WTC11 (cell line): Measurements from ENCODE around the gene SSTR5.

ENCODE experiments used
- EMX1 ChIP-seq: fragments of 250-450 bp; sonication (Bioruptor Pico); IDR thresholded peaks from 2 replicates; pipeline ENCODE4 v1.8.0; 2021; ENCODE audit warnings: mild to moderate bottlenecking
- NR3C1 ChIP-seq: sonication (generic); formaldehyde crosslinking; conservative IDR thresholded peaks from 2 replicates; pipeline ENCODE4 v1.8.1; 2023; ENCODE audit warnings: low read depth, mild to moderate bottlenecking, missing genetic modification reagents
- USF2 ChIP-seq: sonication (generic); formaldehyde crosslinking; IDR thresholded peaks from 2 replicates; pipeline ENCODE4 v1.8.1; 2023; ENCODE audit warnings: mild to moderate bottlenecking, missing genetic modification reagents, moderate library complexity
- ZNF512 ChIP-seq: sonication (generic); formaldehyde crosslinking; IDR thresholded peaks from 2 replicates; pipeline ENCODE4 v1.8.1; 2022; ENCODE audit warnings: missing genetic modification reagents, borderline replicate concordance
- TF ChIP-seq, protein P1 (sequence below): fragments of 200-600 bp; IDR thresholded peaks from 2 replicates; pipeline ENCODE4 v1.8.0; 2022; ENCODE audit warnings: antibody characterized with exemption
- TF ChIP-seq, protein P2 (sequence below): sonication (generic); formaldehyde crosslinking; IDR thresholded peaks from 2 replicates; pipeline ENCODE4 v1.8.0; 2023; ENCODE audit warnings: missing genetic modification reagents

GRCh38 chr16:1109648-1110047 lies 37.1 kb downstream of the SSTR5 start:
- TF ChIP-seq, protein P1, sequence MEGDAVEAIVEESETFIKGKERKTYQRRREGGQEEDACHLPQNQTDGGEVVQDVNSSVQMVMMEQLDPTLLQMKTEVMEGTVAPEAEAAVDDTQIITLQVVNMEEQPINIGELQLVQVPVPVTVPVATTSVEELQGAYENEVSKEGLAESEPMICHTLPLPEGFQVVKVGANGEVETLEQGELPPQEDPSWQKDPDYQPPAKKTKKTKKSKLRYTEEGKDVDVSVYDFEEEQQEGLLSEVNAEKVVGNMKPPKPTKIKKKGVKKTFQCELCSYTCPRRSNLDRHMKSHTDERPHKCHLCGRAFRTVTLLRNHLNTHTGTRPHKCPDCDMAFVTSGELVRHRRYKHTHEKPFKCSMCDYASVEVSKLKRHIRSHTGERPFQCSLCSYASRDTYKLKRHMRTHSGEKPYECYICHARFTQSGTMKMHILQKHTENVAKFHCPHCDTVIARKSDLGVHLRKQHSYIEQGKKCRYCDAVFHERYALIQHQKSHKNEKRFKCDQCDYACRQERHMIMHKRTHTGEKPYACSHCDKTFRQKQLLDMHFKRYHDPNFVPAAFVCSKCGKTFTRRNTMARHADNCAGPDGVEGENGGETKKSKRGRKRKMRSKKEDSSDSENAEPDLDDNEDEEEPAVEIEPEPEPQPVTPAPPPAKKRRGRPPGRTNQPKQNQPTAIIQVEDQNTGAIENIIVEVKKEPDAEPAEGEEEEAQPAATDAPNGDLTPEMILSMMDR = no peak
- no peak for TF ChIP-seq EMX1
- no peak for TF ChIP-seq USF2 (CRISPR knock-in tag)
- TF ChIP-seq ZNF512 (CRISPR knock-in tag) = no peak
- TF ChIP-seq NR3C1 (CRISPR knock-in tag) = no peak
- TF ChIP-seq, protein P2, sequence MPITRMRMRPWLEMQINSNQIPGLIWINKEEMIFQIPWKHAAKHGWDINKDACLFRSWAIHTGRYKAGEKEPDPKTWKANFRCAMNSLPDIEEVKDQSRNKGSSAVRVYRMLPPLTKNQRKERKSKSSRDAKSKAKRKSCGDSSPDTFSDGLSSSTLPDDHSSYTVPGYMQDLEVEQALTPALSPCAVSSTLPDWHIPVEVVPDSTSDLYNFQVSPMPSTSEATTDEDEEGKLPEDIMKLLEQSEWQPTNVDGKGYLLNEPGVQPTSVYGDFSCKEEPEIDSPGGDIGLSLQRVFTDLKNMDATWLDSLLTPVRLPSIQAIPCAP (CRISPR knock-in tag) = no peak
